ENCODE data around the gene SMG6. TPM values are rescaled to one million over a fixed set of nuclear protein-coding genes. Genes with fewer than 3 reads are reported as not detected.

Gene SMG6
- total and polyA plus RNA-seq, 2 of the 4 experiments (the other 2 are of a cell fraction) = 16.3 to 30.3 TPM

DNA sequence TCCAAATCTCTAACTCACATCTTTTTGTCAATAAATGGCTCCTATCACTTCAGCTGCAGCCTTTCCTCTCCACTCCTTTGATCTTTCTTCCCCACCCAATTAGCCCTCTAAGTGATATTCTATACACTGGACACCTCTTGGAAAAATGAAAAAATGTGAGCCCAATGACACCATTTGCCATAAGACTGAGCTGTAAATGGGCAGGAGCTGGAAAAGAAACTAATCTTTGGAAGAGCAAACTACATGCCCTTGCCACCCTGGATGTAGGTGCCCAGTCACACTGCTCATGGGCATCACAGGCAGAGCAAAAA lies 80.0 kb downstream of the SMG6 start:
- intact Hi-C loops (cut with micrococcal nuclease) = no loop called here
- TF ChIP-seq CEBPB (IDR thresholded peaks at IDR 0.05; ENCODE audit: low read depth, low read length) (no peak), FOS (IDR thresholded peaks at IDR 0.05; ENCODE audit: low read depth, low read length) (no peak), MAZ (IDR thresholded peaks at IDR 0.05; ENCODE audit: borderline replicate concordance, low read depth, low read length) (no peak), CHD1 (IDR thresholded peaks at IDR 0.05; ENCODE audit: low read depth, low read length) (no peak), BHLHE40 (IDR thresholded peaks at IDR 0.05; ENCODE audit: low read depth, low read length) (no peak)
- TF ChIP-seq, protein P1, sequence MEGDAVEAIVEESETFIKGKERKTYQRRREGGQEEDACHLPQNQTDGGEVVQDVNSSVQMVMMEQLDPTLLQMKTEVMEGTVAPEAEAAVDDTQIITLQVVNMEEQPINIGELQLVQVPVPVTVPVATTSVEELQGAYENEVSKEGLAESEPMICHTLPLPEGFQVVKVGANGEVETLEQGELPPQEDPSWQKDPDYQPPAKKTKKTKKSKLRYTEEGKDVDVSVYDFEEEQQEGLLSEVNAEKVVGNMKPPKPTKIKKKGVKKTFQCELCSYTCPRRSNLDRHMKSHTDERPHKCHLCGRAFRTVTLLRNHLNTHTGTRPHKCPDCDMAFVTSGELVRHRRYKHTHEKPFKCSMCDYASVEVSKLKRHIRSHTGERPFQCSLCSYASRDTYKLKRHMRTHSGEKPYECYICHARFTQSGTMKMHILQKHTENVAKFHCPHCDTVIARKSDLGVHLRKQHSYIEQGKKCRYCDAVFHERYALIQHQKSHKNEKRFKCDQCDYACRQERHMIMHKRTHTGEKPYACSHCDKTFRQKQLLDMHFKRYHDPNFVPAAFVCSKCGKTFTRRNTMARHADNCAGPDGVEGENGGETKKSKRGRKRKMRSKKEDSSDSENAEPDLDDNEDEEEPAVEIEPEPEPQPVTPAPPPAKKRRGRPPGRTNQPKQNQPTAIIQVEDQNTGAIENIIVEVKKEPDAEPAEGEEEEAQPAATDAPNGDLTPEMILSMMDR (conservative IDR thresholded peaks at IDR 0.05; ENCODE audit: low read depth, low read length) = no peak
- TF ChIP-seq, protein P2, sequence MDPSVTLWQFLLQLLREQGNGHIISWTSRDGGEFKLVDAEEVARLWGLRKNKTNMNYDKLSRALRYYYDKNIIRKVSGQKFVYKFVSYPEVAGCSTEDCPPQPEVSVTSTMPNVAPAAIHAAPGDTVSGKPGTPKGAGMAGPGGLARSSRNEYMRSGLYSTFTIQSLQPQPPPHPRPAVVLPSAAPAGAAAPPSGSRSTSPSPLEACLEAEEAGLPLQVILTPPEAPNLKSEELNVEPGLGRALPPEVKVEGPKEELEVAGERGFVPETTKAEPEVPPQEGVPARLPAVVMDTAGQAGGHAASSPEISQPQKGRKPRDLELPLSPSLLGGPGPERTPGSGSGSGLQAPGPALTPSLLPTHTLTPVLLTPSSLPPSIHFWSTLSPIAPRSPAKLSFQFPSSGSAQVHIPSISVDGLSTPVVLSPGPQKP (IDR thresholded peaks at IDR 0.05; ENCODE audit: borderline replicate concordance, low read depth, low read length) = no peak
- BruUV-seq (replicated peaks) = no TSS peak
- Histone ChIP-seq H3K56ac (ENCODE audit: extremely low read depth, insufficient read depth, low read length) (no peak overlapping the region), H4K20me1 (ENCODE audit: insufficient read depth, low read length) (no peaks in the 10 kb centered on the region), H3K23ac (ENCODE audit: low read depth, low read length) (peak overlapping the region; percentile 61; the same call in 1 of the 2 replicates), H2BK15ac (ENCODE audit: low read depth, low read length) (0 out of 3 replicates have a peak overlapping the region, but pooled peaks have one; percentile 2), H2BK120ac (ENCODE audit: low read depth, low read length) (peak overlapping the region; percentile 3; the same call in 1 of the 2 replicates), H4K8ac (ENCODE audit: low read depth in 2 of 2, low read length in 2 of 2) (peak overlapping the region in 1 of 2 experiments; percentile 4; a peak in 1 of 4 replicates), H3K27ac (ENCODE audit: insufficient read depth, low read length) (no peak overlapping the region), H2AFZ (replicated peaks; ENCODE audit: low read length, poor library complexity) (no peak overlapping the region), H3K9me3 (ENCODE audit: control insufficient read depth, insufficient read depth, low read length) (no peaks in the 10 kb centered on the region), H3K4me1 (ENCODE audit: control insufficient read depth, insufficient read depth, low read length) (peaks cover 15% of the 10 kb centered on the region), H4K91ac (ENCODE audit: insufficient read depth, low read depth, low read length) (peak overlapping the region; percentile 17; the same call in 1 of the 2 replicates), H3K79me1 (ENCODE audit: low read depth in 1 of 2, low read length in 2 of 2) (peaks cover 17 to 53% of the 10 kb centered on the region in 2 experiments), H3K36me3 (ENCODE audit: control insufficient read depth, insufficient read depth, low read length) (0 out of 2 replicates have a peak, but pooled peaks cover 1% of the 10 kb centered on the region), H2AK9ac (replicated peaks; ENCODE audit: low read depth, low read length, poor library complexity) (no peak overlapping the region), H3K18ac (ENCODE audit: low read depth, low read length) (peak overlapping the region; percentile 1; the same call in 1 of the 2 replicates), H3K27me3 (ENCODE audit: control insufficient read depth, insufficient read depth, low read length) (no peaks in the 10 kb centered on the region), H2BK5ac (ENCODE audit: low read depth, low read length, poor library complexity, severe bottlenecking) (peak overlapping the region; percentile 47), H3K4me2 (ENCODE audit: low read depth, low read length) (peak overlapping the region; percentile 23; the same call in 1 of the 2 replicates), H3K9me1 (ENCODE audit: insufficient read depth, low read length) (peaks cover 3% of the 10 kb centered on the region; the same call in 1 of the 2 replicates), H2AK5ac (ENCODE audit: low read depth, low read length) (no peak overlapping the region; the same call in 1 of the 2 replicates), H3K4ac (ENCODE audit: low read depth, low read length) (peak overlapping the region; percentile 55; the same call in 1 of the 2 replicates), H2BK20ac (ENCODE audit: low read depth, low read length) (peak overlapping the region; percentile 10; the same call in 1 of the 2 replicates), H3K4me3 (ENCODE audit: insufficient read depth, low read depth, low read length) (no peak overlapping the region), H4K5ac (ENCODE audit: low read depth, low read length) (peak overlapping the region; percentile 64; the same call in 1 of the 2 replicates), H3K14ac (replicated peaks; ENCODE audit: low read depth, low read length) (0 out of 2 replicates have a peak overlapping the region, but pooled peaks have one; percentile 40), H3K9ac (ENCODE audit: low read depth, low read length) (peak overlapping the region; percentile 25; the same call in 1 of the 2 replicates)
- DNase-seq (no peak), ATAC-seq (ENCODE audit: low read depth) (no peak)
- ChIA-PET POLR2A (ENCODE audit: unreplicated experiment) (interaction anchor here (0.6 kb wide), 1 partner anchor 1245 kb away, joined by 3 read pairs; no protein-coding TSS in a partner anchor), CTCF (interaction anchor here (0.6 to 1.1 kb wide), 5 partner anchors 8 to 469 kb away, joined by 3 to 5 read pairs (median 4); no protein-coding TSS in a partner anchor)
- dilution Hi-C loops (cut with HindIII; ENCODE audit: low sequenced_read_pairs, unreplicated experiment) = no loop called here
- in situ Hi-C loops (cut with MboI; ENCODE audit: low sequenced_read_pairs) = no loop called here
